Gastroesophageal sphincter (tissue), 4 donors: ENCODE data around the gene TMED10. TPM values are rescaled to one million over a fixed set of nuclear protein-coding genes. Genes with fewer than 3 reads are reported as not detected.

Experiments used
- ATAC-seq: fragments of 150-250 bp; one replicate; pipeline ENCODE4 v1.9.1; 2016; ENCODE audit warnings: mild to moderate bottlenecking, moderate library complexity
- H3K27ac ChIP-seq, 4 donors: fragments of 200-600 bp; sonication (generic) in 3 of 4; 1 replicate in 3 of 4; 2 replicates in 1 of 4; pipeline ENCODE4 v1.5.1; 2016 to 2019
- H3K27me3 ChIP-seq: fragments of 200-600 bp; sonication (generic); one replicate; pipeline ENCODE4 v1.5.1; 2019
- H3K36me3 ChIP-seq, 2 donors: fragments of 200-600 bp; sonication (generic); one replicate each; pipeline ENCODE4 v1.5.1; 2019; ENCODE audit warnings: control low read depth in 1 of 2
- H3K4me1 ChIP-seq, 3 donors: fragments of 200-600 bp; sonication (generic); 1 replicate in 2 of 3; 2 replicates in 1 of 3; pipeline ENCODE4 v1.5.1; 2016 to 2019; ENCODE audit warnings: control low read depth in 2 of 3
- H3K4me3 ChIP-seq, 2 donors: fragments of 200-600 bp; sonication (generic); one replicate each; pipeline ENCODE4 v1.5.1; 2019; ENCODE audit warnings: mild to moderate bottlenecking in 1 of 2, moderate library complexity in 1 of 2
- H3K9me3 ChIP-seq, 3 donors: fragments of 200-600 bp; sonication (generic); one replicate each; pipeline ENCODE4 v1.5.1; 2017 to 2019; ENCODE audit warnings: control low read depth in 2 of 3
- EP300 ChIP-seq: sonication (generic); formaldehyde crosslinking; IDR thresholded peaks from one replicate; pipeline ENCODE4 v1.6.1; 2017; ENCODE audit warnings: antibody characterized with exemption, mild to moderate bottlenecking
- POLR2A ChIP-seq, 2 donors: fragments of 450-650 bp; IDR thresholded peaks; one replicate each; pipeline ENCODE4 v1.6.1; 2017; ENCODE audit warnings: antibody characterized with exemption in 2 of 2, mild to moderate bottlenecking in 2 of 2, moderate library complexity in 1 of 2
- POLR2AphosphoS5 ChIP-seq: sonication (generic); formaldehyde crosslinking; IDR thresholded peaks from one replicate; pipeline ENCODE4 v1.6.1; 2017; ENCODE audit warnings: antibody characterized with exemption
- WGBS, 2 donors: methylation state at CpG; one replicate each; pipeline ENCODE4 v1.1.5; 2018; ENCODE audit warnings: low coverage in 1 of 2; 5-methylcytosine and 5-hydroxymethylcytosine counted together
- total RNA-seq, 4 donors: library from RNA; depleted of rRNA; stranded (reverse); fragments of >200 nt; gene quantifications; one replicate each; pipeline ENCODE4 v1.1.0, GENCODE V29; 2016
- TF ChIP-seq, protein P1 (sequence below), 4 experiments: fragments of 200-600 bp in 2 of 4; fragments of 450-650 bp in 2 of 4; sonication (generic) in 1 of 4; IDR thresholded peaks; one replicate each; pipeline ENCODE4 v1.5.1; 2017 to 2019; ENCODE audit warnings: antibody characterized with exemption in 4 of 4, mild to moderate bottlenecking in 2 of 4, moderate library complexity in 2 of 4

Gene TMED10
- total RNA-seq, 4 donors from 2014 or later, result 140 to 241 (median 162) TPM

DNA sequence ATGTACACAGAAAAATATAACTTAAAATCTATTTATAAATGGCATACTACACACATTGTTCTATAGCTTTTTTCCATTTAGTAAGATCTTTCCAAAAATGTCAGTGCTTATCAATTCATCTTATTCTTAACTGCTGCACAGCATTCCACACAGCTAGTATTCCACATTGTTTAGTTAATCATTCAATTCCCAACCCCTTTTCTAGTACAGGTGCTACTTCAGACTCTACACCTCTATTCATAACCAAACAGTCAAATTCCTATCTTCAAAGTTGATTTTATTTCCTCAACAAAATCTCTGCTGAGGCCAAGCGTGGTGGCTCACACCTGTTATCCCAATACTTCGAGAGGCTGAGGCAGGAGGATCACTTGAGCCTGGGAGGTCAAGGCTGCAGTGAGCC, 37.2 kb downstream of the TMED10 start:
- Histone ChIP-seq H3K4me3 (no peak overlapping the region), H3K27ac (peak overlapping the region in 1 of 4 donors; percentile 50), H3K27me3 (no peaks in the 10 kb centered on the region), H3K4me1 (peaks cover 5 to 41% (median 5%) of the 10 kb centered on the region in 3 donors), H3K9me3 (no peaks in the 10 kb centered on the region), H3K36me3 (peaks cover 0 to 19% of the 10 kb centered on the region in 2 donors)
- ATAC-seq, result no peak
- WGBS, 2 donors, result 79 to 94% methylated on average over 2 of the region's 2 CpGs
- TF ChIP-seq EP300 (no peak), POLR2A (IDR thresholded peaks at IDR 0.05) (no peak), POLR2AphosphoS5 (no peak)
- TF ChIP-seq, protein P1, sequence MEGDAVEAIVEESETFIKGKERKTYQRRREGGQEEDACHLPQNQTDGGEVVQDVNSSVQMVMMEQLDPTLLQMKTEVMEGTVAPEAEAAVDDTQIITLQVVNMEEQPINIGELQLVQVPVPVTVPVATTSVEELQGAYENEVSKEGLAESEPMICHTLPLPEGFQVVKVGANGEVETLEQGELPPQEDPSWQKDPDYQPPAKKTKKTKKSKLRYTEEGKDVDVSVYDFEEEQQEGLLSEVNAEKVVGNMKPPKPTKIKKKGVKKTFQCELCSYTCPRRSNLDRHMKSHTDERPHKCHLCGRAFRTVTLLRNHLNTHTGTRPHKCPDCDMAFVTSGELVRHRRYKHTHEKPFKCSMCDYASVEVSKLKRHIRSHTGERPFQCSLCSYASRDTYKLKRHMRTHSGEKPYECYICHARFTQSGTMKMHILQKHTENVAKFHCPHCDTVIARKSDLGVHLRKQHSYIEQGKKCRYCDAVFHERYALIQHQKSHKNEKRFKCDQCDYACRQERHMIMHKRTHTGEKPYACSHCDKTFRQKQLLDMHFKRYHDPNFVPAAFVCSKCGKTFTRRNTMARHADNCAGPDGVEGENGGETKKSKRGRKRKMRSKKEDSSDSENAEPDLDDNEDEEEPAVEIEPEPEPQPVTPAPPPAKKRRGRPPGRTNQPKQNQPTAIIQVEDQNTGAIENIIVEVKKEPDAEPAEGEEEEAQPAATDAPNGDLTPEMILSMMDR (IDR thresholded peaks at IDR 0.05), result no peak

- H3K9me3 ChIP-seq, result no peaks in the 10 kb centered on the region
- no peak overlapping the region for H3K4me3 ChIP-seq
- H3K27me3 ChIP-seq, result no peaks in the 10 kb centered on the region
- H3K4me1 ChIP-seq, result peaks cover 5 to 37% (median 5%) of the 10 kb centered on the region in 3 donors
- peaks cover 0 to 26% of the 10 kb centered on the region in 2 donors for H3K36me3 ChIP-seq
- 40 to 43% methylated on average over 1 of the region's 1 CpG for WGBS, 2 donors
- no peak for ATAC-seq
- no peak for TF ChIP-seq EP300
- TF ChIP-seq, protein P1 (IDR thresholded peaks at IDR 0.05), result no peak
- TF ChIP-seq POLR2AphosphoS5, result no peak
- TF ChIP-seq POLR2A (IDR thresholded peaks at IDR 0.05), result no peak
- H3K27ac ChIP-seq, result peak overlapping the region in 1 of 4 donors; percentile 50
Observed at GRCh38 chr14:75138492-75138891, 37.9 kb downstream of the TMED10 start.

- ATAC-seq, result no peak
- peaks cover 5 to 30% (median 5%) of the 10 kb centered on the region in 3 donors for H3K4me1 ChIP-seq
- no peaks in the 10 kb centered on the region for H3K9me3 ChIP-seq
- no peak overlapping the region for H3K4me3 ChIP-seq
- H3K27me3 ChIP-seq, result no peaks in the 10 kb centered on the region
- no peak for TF ChIP-seq POLR2A (IDR thresholded peaks at IDR 0.05)
- TF ChIP-seq POLR2AphosphoS5, result no peak
- no peak for TF ChIP-seq EP300
- TF ChIP-seq, protein P1 (IDR thresholded peaks at IDR 0.05), result no peak
- peaks cover 0 to 47% of the 10 kb centered on the region in 2 donors for H3K36me3 ChIP-seq
- 63 to 80% methylated on average over 1 to 5 of the region's 6 CpGs for WGBS, 2 donors
- H3K27ac ChIP-seq, result no peak overlapping the region
Observed at GRCh38 chr14:75134644-75135043, 41.8 kb downstream of the TMED10 start.

GRCh38 chr14:75133597-75133996, 42.8 kb downstream of the TMED10 start:
- TF ChIP-seq EP300 (no peak), POLR2AphosphoS5 (no peak), POLR2A (IDR thresholded peaks at IDR 0.05) (no peak)
- TF ChIP-seq, protein P1 (IDR thresholded peaks at IDR 0.05), result no peak
- H3K9me3 ChIP-seq, result no peaks in the 10 kb centered on the region
- peak overlapping the region in 1 of 4 donors; percentile 55 for H3K27ac ChIP-seq
- 71 to 88% methylated on average over 2 of the region's 2 CpGs for WGBS, 2 donors
- H3K27me3 ChIP-seq, result no peaks in the 10 kb centered on the region
- ATAC-seq, result no peak
- H3K4me1 ChIP-seq, result peaks cover 5 to 30% (median 5%) of the 10 kb centered on the region in 3 donors
- H3K4me3 ChIP-seq, result no peak overlapping the region
- H3K36me3 ChIP-seq, result peaks cover 0 to 49% of the 10 kb centered on the region in 2 donors

GRCh38 chr14:75132382-75133086, 43.9 kb downstream of the TMED10 start:
- H3K27ac ChIP-seq, result peak overlapping the region in 3 of 4 donors; percentile 29 to 62 (median 55)
- 16 to 30% methylated on average over 4 of the region's 4 CpGs for WGBS, 2 donors

More at GRCh38 chr14:75132382-75133086, 43.9 kb downstream of the TMED10 start:
- no peak overlapping the region for H3K4me3 ChIP-seq
- ATAC-seq, result peak; percentile 78
- no peaks in the 10 kb centered on the region for H3K9me3 ChIP-seq
- H3K27me3 ChIP-seq, result no peaks in the 10 kb centered on the region
- TF ChIP-seq POLR2A (IDR thresholded peaks at IDR 0.05) (no peak), POLR2AphosphoS5 (peak; percentile 22)
- TF ChIP-seq, protein P1 (IDR thresholded peaks at IDR 0.05), result peak; percentile 46 to 95 (median 85)
- H3K36me3 ChIP-seq, result peaks cover 0 to 49% of the 10 kb centered on the region in 2 donors
- peaks cover 0 to 31% (median 0%) of the 10 kb centered on the region in 3 donors for H3K4me1 ChIP-seq
